GM21529 (cell line): ENCODE data around the gene CLDN1.

ENCODE experiments used
- ATAC-seq: cut with Tn5 transposase; IDR thresholded peaks from one replicate; pipeline ENCODE4 v1.9.1; 2021; ENCODE audit not compliant: unreplicated experiment

Gene CLDN1, protein sequence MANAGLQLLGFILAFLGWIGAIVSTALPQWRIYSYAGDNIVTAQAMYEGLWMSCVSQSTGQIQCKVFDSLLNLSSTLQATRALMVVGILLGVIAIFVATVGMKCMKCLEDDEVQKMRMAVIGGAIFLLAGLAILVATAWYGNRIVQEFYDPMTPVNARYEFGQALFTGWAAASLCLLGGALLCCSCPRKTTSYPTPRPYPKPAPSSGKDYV

DNA sequence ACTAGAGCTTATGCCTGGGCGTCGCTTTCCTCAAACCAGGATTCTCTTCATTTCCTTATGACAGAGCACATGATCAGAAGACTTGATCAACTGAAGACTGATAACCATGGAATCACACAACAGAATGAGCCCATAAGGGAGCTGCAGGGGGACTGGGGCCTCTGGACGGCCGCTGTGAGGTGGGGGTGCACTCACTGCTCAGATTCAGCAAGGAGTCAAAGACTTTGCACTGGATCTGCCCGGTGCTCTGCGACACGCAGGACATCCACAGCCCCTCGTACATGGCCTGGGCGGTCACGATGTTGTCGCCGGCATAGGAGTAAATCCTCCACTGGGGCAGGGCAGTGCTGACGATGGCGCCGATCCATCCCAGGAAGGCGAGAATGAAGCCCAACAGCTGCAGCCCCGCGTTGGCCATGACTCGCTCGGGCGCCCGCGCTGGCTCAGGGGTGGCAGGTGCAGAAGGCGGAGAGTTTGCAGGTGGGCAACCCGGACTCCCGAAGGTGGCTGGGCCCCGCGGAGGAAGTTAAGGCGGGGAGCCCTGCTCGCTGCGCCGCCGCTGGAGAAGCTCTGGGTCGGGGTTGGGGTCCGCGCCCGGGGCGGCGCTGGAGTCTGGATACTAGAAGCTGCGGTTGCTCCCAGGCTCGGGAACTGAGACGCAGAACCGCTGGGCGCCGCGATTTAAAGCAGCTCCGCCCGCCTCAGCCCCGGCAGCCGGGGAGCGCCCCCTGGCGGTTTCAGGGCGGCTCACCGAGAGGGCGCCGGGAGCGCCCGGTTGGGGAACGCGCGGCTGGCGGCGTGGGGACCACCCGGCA lies at the start of gene CLDN1:
Gene CLDN1, minus strand, starts transcription at position 658 of the 815 bp plus-strand sequence. Its CDS starts 240 bp downstream, at position 418.
- peak; percentile 81 for ATAC-seq

DNA sequence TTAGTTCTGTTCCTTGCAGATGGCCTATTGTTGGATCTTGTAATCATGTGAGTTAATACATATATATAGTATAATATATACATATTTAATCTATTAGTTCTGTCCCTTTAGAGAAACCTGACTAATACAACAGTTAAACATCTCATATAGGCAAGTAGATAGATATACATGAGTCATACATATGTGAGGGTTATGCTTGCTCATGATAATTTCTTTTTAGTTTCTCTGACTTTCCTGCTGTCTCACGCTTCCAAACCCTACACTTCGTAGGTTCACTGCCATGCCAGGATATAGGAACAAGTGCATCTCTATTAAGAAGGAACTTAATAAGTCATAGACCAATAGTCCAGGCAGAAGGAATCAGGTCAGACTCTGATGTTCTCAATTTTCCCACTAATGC lies 48.9 kb upstream of the CLDN1 start:
- no peak for ATAC-seq

DNA sequence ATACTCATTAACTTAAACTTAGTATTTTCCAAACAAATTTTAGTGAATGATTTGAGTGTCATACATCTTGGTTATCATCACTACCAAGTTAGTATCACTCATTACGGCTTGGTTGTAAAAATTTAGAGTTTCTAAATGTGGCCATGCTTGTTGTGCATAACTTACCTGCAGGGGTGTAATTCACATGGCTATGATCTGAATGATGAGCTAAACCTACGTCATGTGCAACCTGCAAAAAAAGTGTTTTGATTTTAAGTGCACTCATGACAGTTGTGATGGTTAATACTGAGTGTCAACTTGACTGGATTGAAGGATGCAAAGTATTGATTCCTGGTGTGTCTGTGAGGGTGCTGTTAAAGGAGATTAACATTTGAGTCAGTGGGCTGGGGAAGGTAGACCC lies 48.1 kb upstream of the CLDN1 start:
- no peak for ATAC-seq

DNA sequence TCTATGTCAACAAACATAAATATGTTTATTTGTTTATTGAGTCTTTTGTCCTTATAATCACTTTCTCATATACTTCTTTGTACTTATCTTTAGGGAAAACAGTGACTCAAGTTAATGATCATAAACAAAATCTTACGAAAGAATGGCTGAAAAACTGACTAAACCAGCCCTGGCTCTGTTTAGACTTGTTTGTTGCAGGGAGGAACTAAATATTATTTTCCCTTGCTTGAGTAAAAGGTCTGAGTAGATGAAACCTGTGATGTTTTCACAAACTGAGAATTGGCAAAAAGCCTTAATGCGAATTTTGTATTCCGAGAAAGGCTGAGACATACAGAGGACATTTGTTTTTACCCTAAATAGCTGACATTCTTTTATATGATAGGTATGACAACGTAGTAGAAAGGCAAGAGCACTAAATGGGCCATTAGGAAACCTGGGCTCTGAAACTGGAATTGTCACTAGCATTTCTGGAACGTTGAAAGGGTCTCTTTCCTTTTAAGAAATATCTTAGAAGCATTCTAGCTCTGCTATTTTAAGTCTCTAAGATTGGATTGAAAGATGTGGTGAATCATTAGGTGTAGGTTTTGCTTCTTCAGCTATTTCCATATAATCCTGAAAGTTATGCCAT lies 47.5 kb upstream of the CLDN1 start:
- ATAC-seq, result no peak

DNA sequence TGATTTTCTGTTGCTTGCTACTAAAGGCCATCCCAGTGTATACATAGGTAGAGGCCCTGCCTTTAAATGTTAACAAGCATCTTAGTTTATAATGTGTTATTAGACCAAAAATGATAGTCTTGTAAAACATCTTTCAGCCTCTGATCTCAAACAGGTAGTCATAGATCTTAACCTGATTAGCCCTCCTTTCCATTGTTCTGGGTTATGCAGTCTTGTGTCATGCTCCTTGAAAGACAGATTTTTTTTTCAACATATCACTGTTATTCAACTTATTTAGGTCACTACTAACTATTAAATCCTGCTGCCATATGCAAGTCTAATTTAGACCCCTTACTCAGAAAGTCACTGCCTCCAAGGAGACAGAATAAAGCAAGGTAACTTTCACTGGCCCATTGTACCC lies 46.6 kb upstream of the CLDN1 start:
- no peak for ATAC-seq

DNA sequence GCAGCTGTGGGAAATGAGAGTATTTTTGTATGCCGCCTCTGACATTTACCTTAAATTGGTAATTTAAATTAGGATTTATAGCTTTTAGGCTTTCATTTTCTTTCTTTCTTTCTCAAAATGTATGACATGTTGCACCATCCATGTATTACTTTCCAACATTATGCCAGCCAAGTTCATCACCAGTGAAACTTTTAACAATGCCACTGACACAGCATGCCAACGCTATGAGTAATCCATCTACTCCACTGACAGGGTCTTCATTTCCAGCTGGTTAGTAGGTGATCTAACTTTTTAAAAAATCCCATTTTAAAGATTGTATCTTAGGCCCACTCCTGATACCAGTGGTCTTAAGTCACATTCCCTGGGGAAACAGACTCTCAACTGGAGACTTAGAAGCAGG lies 43.9 kb upstream of the CLDN1 start:
- ATAC-seq, result no peak

DNA sequence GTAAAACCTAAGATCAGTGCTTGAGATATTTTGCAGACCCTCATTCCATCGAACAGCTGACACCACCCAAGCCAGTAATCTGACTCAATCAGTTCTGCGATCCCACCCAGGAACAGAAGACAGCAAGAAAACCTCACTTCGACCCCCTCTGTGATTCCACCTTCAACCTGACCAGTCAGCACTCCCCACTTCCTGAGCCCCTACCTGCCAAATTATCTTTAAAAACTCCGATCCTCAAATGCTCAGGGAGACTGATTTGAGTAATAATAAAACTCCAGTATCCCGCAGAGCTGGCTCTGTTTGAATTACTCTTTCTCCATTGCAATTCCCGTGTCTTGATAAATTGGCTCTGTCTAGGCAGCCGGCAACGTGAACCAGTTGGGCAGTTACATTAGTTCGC lies 40.0 kb upstream of the CLDN1 start:
- ATAC-seq, result no peak

DNA sequence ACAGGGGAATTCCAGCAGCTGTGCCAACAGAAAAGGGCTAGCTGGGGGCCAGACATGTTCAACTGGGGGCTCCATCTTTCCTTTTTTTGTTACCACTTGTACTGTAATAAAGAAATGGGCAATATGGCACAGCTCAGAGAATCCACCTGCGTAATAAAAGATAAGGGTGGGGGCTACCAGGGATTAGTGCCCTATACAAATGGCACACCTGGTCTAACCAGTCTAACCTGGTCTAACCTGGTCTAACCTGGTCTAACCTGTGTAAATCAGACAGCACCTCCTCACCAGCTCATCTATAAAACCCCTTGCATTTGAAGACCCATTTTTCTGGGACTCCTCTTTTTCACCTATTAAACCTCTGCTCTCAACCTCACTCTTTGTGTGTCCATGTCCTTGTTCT lies 39.5 kb upstream of the CLDN1 start:
- ATAC-seq, result no peak

DNA sequence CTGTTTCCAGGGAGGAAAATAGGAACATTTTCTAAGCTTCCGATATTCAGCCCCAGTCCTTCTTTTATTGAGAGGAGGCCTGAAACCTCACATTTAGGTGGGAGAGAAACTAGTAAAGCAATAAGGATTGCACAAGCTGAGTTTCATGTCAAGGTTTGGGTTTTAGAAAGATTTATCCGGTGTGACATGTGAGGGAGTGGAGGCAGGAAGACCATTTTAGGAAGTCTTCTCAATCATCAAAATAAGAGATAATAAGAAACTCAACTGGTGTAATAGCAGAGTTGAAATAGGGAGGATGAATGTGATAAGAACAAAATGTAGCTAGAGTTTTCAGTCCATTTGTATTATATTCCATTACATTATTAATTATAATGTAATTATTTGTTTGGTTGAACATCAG lies 38.0 kb upstream of the CLDN1 start:
- no peak for ATAC-seq

DNA sequence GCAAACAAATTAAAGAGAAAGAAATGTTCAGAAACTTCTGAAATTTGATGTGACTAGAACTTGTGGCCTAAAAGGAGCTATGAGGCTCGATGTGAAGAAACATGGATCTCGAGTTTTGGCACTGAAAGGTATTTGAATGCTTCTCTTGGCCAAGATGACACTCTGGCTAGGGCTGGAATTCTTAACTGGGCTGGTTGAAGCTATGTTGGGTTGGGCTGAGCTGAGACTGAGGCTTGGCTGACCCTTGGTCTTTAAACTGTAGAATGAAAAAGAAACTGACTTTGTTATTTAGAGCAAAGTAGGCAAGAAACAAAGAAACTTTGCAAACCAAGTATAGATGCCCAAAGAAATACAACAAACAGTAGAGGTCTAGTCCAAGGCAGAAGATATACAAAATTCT lies 37.6 kb upstream of the CLDN1 start:
- ATAC-seq, result no peak

DNA sequence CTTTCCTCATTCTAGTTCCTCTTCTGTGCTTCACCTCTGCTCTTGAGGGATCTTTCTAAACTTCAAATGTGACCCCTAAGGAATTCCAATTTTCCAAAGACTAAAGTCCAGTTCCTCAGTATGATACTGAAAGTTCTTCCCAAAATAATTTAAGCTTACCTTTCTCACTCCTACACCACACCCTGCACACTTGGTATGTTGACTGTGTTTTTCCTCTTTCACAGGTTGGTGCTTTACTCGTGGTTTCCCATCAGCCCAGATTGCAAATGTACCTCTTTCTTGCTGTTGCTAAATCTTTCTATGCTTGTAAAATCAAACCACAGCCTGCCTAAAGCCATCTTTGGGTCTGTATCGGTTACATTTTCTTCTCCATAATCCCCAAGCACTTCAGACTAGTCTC lies 35.2 kb upstream of the CLDN1 start:
- ATAC-seq, result no peak

DNA sequence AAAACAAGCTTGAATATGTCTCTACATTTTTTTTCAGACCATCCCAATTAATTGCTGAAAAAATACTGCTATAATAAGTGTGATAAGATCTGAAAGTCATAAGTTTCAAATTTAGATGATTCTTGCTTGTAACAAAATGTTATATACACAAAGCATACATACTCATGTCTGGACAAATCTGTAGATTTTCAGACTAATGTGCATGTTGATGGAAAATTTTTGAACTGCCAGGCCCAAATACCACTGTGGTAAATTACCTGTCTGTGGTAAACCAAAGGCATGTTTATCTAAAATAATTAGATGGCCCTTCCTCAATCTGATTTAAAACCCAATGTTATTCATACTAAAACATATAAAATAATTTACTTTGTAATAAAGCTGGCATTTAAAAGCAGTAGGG lies 34.0 kb upstream of the CLDN1 start:
- ATAC-seq, result no peak

DNA sequence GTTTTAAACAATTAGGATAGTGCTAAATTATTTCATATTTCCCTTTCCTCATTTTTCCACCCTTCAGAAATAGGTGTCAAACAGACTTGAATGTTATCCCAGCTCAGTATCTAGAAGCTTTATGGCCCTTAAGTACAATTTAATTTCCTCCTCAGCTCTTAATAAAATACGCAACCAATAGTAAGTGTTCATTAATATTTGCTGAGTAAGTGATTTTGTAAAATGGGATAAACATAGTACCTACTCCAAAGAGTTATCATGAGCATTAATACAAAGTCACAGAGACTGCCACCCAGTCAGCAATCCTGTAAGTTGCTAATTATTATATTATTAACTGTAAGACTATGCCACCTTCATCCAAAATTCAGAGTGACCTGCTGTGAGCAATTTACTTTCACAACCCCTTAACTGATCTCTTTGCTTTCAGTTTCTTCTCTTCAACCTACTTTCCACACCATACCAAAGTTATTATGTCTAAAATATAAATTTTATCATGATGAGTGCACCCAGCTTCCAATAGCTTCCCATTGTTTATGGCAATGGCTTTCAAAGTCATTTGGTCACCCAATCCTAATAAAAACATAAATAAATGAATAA lies 30.7 kb upstream of the CLDN1 start:
- no peak for ATAC-seq

DNA sequence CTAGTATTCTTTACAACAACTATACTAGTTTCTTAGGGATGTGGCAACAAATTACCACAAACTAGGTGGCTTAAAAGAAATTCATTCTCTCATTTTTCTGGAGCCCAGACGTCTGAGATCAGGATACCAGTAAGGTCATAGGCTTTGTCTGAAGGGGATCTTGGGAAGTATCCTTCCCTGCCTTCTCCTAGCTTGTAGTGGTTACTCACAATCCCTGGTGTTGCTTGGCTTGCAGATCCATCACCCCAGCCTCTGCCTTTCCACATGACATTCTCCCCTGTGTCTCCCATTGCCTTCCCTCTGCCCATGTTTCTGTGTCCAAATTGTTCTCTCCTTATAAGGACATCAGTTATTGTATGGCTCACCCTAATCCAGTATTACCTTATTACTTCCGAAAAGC lies 24.3 kb upstream of the CLDN1 start:
- no peak for ATAC-seq

DNA sequence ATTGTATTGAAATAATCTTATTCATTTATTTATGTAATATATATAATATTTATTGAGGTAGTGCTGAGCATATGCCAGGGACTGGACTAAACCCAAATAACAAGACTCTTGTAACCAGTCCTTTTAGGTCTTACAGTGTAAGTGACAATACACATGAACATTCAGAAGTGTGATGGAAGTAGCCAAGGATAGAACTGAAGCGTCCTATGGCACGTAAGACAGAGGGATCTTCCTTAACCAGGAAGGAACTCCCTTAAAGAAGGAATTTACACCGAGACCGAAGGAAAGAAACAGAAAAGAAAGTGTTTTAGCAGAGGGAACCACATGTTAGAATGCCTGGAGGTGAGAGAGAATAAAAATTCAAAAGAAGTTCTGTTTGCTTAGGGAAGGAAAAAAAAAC lies 23.6 kb upstream of the CLDN1 start:
- no peak for ATAC-seq

DNA sequence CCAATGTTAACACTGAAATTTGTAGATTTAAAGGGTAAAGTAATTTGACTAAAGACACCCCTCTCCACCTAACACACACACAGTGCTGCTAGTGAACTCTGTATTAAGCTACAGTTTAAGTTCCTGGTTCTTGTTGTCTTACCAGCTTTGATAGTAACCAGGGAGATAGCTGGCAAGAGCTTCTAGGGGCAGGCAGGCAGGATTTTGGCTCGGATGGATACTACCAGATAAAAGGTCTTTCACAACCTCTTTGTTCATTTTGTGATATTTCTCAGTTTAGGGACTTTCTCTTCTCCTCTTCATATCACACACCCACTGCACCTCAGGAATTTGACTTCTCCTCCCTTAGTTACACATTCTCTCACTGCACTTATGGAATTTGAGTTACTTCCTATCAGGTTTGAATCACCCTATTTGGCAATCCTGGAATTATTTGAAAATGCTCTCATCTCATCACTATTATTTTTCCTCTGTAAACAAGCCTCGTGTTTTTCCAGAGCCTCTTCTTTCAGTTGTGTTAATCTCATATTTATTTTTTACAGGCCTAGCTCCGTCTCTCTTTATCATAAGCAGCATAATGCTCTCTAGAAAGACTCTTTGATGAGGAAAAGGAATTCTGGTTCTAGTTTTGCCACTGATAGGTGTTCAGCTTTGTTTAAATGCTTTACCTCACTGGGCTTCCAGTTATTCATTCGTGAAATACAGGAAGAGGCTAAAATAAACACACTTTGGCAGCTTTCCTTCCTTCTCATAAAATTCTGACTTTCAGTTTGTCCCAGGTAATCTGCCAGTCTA lies 23.0 kb upstream of the CLDN1 start:
- no peak for ATAC-seq

DNA sequence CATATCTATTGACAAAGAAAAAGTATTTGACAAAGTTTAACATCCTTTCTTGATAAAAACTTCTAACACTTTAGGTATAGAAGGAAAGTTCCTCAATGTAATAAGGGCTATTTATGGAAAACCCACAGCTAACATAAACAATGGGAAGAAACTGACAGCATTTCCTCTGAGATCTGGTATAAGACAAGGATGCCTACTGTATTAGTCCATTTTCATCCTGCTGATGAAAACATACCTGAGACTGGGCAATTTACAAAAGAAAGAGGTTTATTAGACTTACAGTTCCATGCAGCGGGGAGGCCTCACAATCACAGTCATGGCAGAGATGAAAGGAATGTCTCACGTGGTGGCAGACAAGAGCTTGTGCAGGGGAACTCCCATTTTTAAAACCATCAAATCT lies 17.8 kb upstream of the CLDN1 start:
- ATAC-seq, result no peak

DNA sequence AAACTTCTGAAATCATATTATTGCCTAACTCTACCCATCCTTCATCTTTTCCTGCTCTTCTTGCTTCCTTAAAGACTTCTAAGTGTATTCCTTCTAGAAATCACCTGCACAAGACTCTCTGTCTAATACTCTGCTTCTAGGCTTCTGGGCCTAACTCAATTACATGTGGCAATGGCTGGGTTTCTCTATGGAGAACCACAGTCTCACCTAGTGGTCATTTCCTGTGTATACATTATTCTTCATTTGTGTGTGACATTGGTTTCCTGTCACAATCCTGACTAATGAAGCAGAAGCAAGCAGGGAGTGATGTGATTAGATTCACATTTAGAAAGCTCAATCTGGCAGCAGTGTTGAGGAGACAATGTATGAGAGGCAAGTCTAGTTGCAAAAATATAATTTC lies 16.9 kb upstream of the CLDN1 start:
- ATAC-seq, result no peak

DNA sequence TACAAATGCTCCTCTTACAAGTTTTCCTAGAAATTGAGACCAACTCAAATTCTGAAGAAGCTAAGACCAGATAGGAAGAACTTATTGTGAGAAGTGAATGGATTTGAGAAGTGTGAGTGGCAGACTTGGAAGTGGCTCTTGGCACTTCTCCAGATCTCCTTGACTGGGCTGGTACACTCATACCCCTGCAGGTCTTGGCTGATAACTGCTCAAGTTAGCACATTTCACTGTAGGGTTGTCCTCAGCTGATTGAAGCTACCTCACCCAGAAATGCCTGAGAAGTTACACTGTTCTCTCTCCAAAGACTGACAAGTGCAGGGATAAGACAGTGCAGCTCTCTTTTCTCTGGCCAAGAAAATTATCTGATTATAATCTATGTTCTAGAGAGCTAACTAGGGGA lies 16.5 kb upstream of the CLDN1 start:
- no peak for ATAC-seq

DNA sequence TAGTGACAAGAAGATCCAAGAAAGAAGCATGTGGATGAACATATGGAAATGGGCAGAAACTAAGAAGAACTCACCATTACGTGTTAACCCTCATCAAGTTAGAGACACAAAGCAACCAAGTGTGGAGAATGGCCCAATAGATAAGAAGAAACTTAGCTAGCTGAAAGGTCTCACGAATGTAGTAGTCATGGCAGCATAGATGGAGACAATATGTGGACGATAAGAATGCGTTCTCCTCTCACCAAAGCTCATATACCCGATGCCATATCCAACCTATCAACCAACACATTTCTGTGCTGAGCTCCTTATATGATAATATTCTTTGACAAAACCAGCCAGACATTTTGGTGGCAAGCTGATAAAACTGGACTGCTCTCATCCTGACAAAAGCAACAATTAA lies 15.1 kb upstream of the CLDN1 start:
- ATAC-seq, result no peak

DNA sequence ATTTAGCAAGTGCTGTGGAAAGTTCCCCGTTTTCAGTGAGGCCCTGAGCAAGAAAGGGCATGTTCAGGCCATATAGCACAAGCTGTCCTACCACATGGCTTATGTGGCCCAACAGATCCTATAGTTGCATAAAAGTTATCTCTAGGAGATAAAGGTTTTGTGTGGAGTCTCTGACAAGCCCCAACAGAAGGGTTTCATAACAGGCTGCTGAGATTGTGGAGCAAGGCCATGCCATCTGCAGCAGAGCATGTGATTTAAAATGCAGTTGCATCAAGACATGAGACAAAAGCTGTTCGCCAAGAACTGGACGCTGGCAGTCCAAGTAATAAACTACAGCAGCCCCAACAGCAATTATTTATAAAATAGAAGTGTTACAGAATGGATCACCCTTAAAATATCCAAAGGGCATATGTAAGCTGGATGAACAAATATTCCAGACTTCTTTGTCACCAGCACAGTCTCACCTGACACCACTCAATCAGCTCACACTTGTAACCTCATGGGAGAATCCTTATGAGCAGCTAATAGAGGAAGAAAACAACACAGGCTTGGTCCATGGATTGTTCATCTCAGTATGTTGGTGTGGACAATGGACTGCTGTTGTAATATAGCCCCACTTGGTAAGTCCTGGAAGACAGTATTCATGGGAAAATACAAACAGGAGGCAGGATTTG lies 14.4 kb upstream of the CLDN1 start:
- no peak for ATAC-seq
